Measurements from ENCODE around the gene SECTM1.

DNA sequence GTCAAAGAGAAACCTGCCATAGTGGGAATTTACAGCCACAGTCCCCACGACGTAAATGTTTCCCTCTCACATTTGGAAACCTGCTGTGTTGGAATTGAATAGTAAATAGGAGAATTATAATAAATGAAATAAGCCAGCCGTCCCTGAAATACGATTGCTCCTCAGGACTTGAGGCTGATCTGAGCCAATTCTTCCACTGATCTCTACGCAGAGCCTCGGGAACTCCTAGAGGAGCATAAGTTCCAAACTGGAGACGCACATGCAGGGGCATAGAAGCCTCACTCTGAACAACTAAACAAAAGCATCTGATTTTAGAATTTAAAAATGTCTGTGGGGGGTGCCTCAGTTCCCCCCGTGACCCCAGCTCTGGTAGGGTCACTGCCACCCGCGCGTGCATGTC, 15.3 kb upstream of the SECTM1 start:
- TF ChIP-seq, protein P1, sequence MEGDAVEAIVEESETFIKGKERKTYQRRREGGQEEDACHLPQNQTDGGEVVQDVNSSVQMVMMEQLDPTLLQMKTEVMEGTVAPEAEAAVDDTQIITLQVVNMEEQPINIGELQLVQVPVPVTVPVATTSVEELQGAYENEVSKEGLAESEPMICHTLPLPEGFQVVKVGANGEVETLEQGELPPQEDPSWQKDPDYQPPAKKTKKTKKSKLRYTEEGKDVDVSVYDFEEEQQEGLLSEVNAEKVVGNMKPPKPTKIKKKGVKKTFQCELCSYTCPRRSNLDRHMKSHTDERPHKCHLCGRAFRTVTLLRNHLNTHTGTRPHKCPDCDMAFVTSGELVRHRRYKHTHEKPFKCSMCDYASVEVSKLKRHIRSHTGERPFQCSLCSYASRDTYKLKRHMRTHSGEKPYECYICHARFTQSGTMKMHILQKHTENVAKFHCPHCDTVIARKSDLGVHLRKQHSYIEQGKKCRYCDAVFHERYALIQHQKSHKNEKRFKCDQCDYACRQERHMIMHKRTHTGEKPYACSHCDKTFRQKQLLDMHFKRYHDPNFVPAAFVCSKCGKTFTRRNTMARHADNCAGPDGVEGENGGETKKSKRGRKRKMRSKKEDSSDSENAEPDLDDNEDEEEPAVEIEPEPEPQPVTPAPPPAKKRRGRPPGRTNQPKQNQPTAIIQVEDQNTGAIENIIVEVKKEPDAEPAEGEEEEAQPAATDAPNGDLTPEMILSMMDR (IDR thresholded peaks at IDR 0.05; ENCODE audit: insufficient read depth, low read depth, low read length) = no peak
- TF ChIP-seq EZH2 (IDR thresholded peaks at IDR 0.05; ENCODE audit: insufficient read depth, low read length) = no peak
